Upper lobe of right lung (tissue), 1 donor: ENCODE data around the gene FUT8. TPM values are rescaled to one million over a fixed set of nuclear protein-coding genes. Genes with fewer than 3 reads are reported as not detected.

Experiments used
- ATAC-seq: fragments of 200-7000 bp; cut with Tn5 transposase; one replicate; pipeline ENCODE4 v1.9.1; 2020; ENCODE audit warnings: mild to moderate bottlenecking, moderate library complexity
- DNase-seq: peaks from one replicate; pipeline ENCODE4 v3.0.0-alpha.2; 2020
- H3K27ac ChIP-seq: fragments of 200-600 bp; one replicate; pipeline ENCODE4 v1.8.0; 2022
- H3K27me3 ChIP-seq: fragments of 200-600 bp; one replicate; pipeline ENCODE4 v1.8.0; 2022; ENCODE audit warnings: mild to moderate bottlenecking
- H3K36me3 ChIP-seq: fragments of 200-600 bp; one replicate; pipeline ENCODE4 v1.8.0; 2022
- H3K4me1 ChIP-seq: fragments of 200-600 bp; one replicate; pipeline ENCODE4 v1.8.0; 2022
- H3K4me3 ChIP-seq: fragments of 200-600 bp; one replicate; pipeline ENCODE4 v1.8.0; 2022; ENCODE audit warnings: mild to moderate bottlenecking
- H3K9me3 ChIP-seq: fragments of 200-600 bp; one replicate; pipeline ENCODE4 v1.8.0; 2022
- CTCF ChIP-seq: fragments of 200-600 bp; IDR thresholded peaks from one replicate; pipeline ENCODE4 v1.8.0; 2022; ENCODE audit warnings: antibody characterized with exemption
- intact Hi-C: fragments of 100-400 bp; cut with DNase I; formaldehyde crosslinking; loops from one replicate; pipeline ENCODE4 v1.11.0; 2022
- total RNA-seq: library from RNA; stranded (reverse); fragmentation: NEBNext Ultra II Directional; extraction: Animal tissue kit (Norgen Biotek cat#: 25700); gene quantifications from one replicate; pipeline ENCODE4 v1.2.1, GENCODE V29; 2021
- donor health status: DM: no; HTN: yes; CAD: no; lungs with severe emphysema.

The FUT8 gene
- total RNA-seq, 1 donor from 2014 or later = 31.8 TPM

DNA sequence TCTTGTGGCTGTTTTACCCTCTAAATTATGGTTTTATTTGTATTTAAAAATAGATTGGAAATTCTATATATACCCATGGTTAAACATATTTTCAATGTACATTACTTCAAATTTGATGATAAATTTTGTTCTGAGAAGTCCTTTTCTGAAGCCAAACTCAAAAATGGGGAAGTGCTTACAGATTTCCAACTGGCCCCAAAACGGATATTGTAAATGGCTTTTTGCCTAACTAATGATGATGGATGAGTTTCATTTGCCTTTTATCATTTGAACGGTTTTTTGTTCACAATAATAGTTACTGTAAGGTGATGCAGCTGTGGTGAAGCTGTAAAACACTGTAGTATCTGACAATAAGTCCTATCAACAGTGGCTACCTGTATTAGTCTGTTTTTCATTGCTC is 136.9 kb downstream of the FUT8 start:
- ATAC-seq (no peak), DNase-seq (no peak)
- intact Hi-C loops = no loop called here
- H3K4me1 ChIP-seq = no peaks in the 10 kb centered on the region
- no peaks in the 10 kb centered on the region for H3K36me3 ChIP-seq
- H3K4me3 ChIP-seq = no peak overlapping the region
- no peaks in the 10 kb centered on the region for H3K27me3 ChIP-seq
- no peak overlapping the region for H3K27ac ChIP-seq
- TF ChIP-seq CTCF = no peak
- no peaks in the 10 kb centered on the region for H3K9me3 ChIP-seq

GRCh38 chr14:65550779-65551643 is 138.5 kb downstream of the FUT8 start:
- H3K27me3 ChIP-seq = no peaks in the 10 kb centered on the region
- no peak overlapping the region for H3K4me3 ChIP-seq
- H3K36me3 ChIP-seq = no peaks in the 10 kb centered on the region
- no peak overlapping the region for H3K27ac ChIP-seq
- intact Hi-C loops = no loop called here
- ATAC-seq (no peak), DNase-seq (no peak)
- H3K9me3 ChIP-seq = no peaks in the 10 kb centered on the region
- no peaks in the 10 kb centered on the region for H3K4me1 ChIP-seq
- no peak for TF ChIP-seq CTCF

DNA sequence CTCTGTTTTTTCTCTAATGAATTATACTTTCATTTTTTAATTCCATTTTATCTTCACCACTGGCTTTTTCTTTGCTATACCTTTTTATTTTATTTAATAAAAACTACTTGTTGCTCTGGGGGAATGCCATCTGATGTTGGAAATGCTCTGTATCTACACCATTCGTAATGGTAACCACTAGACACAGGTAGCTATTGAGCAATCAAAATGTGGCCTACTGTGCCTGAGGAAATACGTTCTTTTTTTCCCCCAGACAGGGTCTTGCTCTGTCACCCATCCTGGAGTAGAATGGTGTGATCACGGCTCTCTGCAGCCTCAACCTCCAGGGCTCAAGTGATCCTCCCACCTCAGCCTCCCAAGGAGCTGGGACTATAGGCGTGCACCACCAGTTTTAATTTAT is 140.2 kb downstream of the FUT8 start:
- no peak for TF ChIP-seq CTCF
- Histone ChIP-seq H3K4me1 (no peaks in the 10 kb centered on the region), H3K4me3 (no peak overlapping the region), H3K27me3 (no peaks in the 10 kb centered on the region), H3K27ac (no peak overlapping the region), H3K9me3 (no peaks in the 10 kb centered on the region), H3K36me3 (no peaks in the 10 kb centered on the region)
- no peak for DNase-seq
- no peak for ATAC-seq
- intact Hi-C loops = no loop called here

GRCh38 chr14:65554837-65555236 is 142.3 kb downstream of the FUT8 start:
- Histone ChIP-seq H3K9me3 (no peaks in the 10 kb centered on the region), H3K27ac (no peak overlapping the region), H3K4me1 (no peaks in the 10 kb centered on the region), H3K36me3 (no peaks in the 10 kb centered on the region), H3K4me3 (no peak overlapping the region), H3K27me3 (no peaks in the 10 kb centered on the region)
- DNase-seq (no peak), ATAC-seq (no peak)
- intact Hi-C loops = no loop called here
- no peak for TF ChIP-seq CTCF

- H3K4me3 ChIP-seq = no peak overlapping the region
- no peak overlapping the region for H3K27ac ChIP-seq
- intact Hi-C loops = no loop called here
- no peak for DNase-seq
- no peaks in the 10 kb centered on the region for H3K4me1 ChIP-seq
- no peaks in the 10 kb centered on the region for H3K9me3 ChIP-seq
- H3K27me3 ChIP-seq = no peaks in the 10 kb centered on the region
- no peaks in the 10 kb centered on the region for H3K36me3 ChIP-seq
- ATAC-seq = no peak
- no peak for TF ChIP-seq CTCF
Measured at GRCh38 chr14:65555358-65555757, 142.8 kb downstream of the FUT8 start.
